OCI-LY1 (cell line): ENCODE data around the gene LGALS14.

Experiments used
- H2AFZ ChIP-seq: fragments of 200-600 bp; sonication (generic), shearing (Covaris generic); 2 replicates; pipeline ENCODE4 v1.6.0; 2014; ENCODE audit warnings: antibody characterized with exemption, mild to moderate bottlenecking, low read length
- H3F3A ChIP-seq: fragments of 200-600 bp; sonication (generic), shearing (Covaris generic); 2 replicates; pipeline ENCODE4 v1.6.0; 2014; ENCODE audit warnings: mild to moderate bottlenecking, antibody characterized with exemption, low read length, moderate library complexity; ENCODE audit not compliant: insufficient read depth
- H3K27ac ChIP-seq: fragments of 200-600 bp; sonication (generic); 2 replicates; pipeline ENCODE4 v1.5.1; 2014; ENCODE audit warnings: low read length, mixed run types, mild to moderate bottlenecking, low read depth; ENCODE audit not compliant: poor library complexity, severe bottlenecking
- H3K27me3 ChIP-seq: fragments of 200-600 bp; sonication (generic); 2 replicates; pipeline ENCODE4 v1.6.0; 2014; ENCODE audit warnings: antibody characterized with exemption, mild to moderate bottlenecking, low read length, moderate library complexity; ENCODE audit not compliant: insufficient read depth
- H3K36me3 ChIP-seq: fragments of 200-600 bp; sonication (generic); 2 replicates; pipeline ENCODE4 v1.6.1; 2014; ENCODE audit warnings: mild to moderate bottlenecking, antibody characterized with exemption, low read length, moderate library complexity, mixed read lengths; ENCODE audit not compliant: insufficient read depth
- H3K4me1 ChIP-seq: fragments of 200-600 bp; sonication (generic); 2 replicates; pipeline ENCODE4 v1.5.1; 2014; ENCODE audit warnings: mild to moderate bottlenecking, low read length, moderate library complexity; ENCODE audit not compliant: insufficient read depth, severe bottlenecking
- H3K4me2 ChIP-seq: fragments of 200-600 bp; sonication (generic), shearing (Covaris generic); 2 replicates; pipeline ENCODE4 v1.6.1; 2014; ENCODE audit warnings: low read length
- H3K4me3 ChIP-seq: fragments of 200-600 bp; sonication (generic); 2 replicates; pipeline ENCODE4 v1.5.1; 2014; ENCODE audit warnings: low read length, low read depth, mild to moderate bottlenecking, mixed read lengths; ENCODE audit not compliant: poor library complexity, severe bottlenecking
- H3K79me2 ChIP-seq: fragments of 200-600 bp; shearing (Covaris generic); 2 replicates; pipeline ENCODE4 v1.6.1; 2016; ENCODE audit warnings: mixed run types, low read length, mixed read lengths; ENCODE audit not compliant: insufficient read depth
- H3K9ac ChIP-seq: fragments of 200-600 bp; sonication (generic), shearing (Covaris generic); 2 replicates; pipeline ENCODE4 v1.6.1; 2014; ENCODE audit warnings: mild to moderate bottlenecking, low read length, mixed read lengths
- H3K9me2 ChIP-seq: fragments of 200-600 bp; sonication (generic), shearing (Covaris generic); 2 replicates; pipeline ENCODE4 v1.6.1; 2014; ENCODE audit warnings: low read depth, mild to moderate bottlenecking, low read length, mixed read lengths
- H3K9me3 ChIP-seq: fragments of 200-600 bp; shearing (Covaris generic); 2 replicates; pipeline ENCODE4 v1.6.1; 2014; ENCODE audit warnings: low read length, mixed read lengths
- H4K20me1 ChIP-seq: fragments of 200-600 bp; sonication (generic), shearing (Covaris generic); 2 replicates; pipeline ENCODE4 v1.6.0; 2016; ENCODE audit warnings: mild to moderate bottlenecking, low read length; ENCODE audit not compliant: insufficient read depth
- EZH2 ChIP-seq: fragments of 200-600 bp; sonication (generic), shearing (Covaris generic); IDR thresholded peaks from 2 replicates; pipeline ENCODE4 v1.8.0; 2017; ENCODE audit warnings: borderline replicate concordance, mixed run types, mild to moderate bottlenecking, antibody characterized with exemption, low read length, moderate library complexity, mixed read lengths
- TF ChIP-seq, protein P1 (sequence below): fragments of 200-600 bp; sonication (generic), shearing (Covaris generic); IDR thresholded peaks from 2 replicates; pipeline ENCODE4 v1.5.1; 2017; ENCODE audit warnings: mild to moderate bottlenecking, antibody characterized with exemption, low read length, moderate library complexity, mixed read lengths

Gene LGALS14

DNA sequence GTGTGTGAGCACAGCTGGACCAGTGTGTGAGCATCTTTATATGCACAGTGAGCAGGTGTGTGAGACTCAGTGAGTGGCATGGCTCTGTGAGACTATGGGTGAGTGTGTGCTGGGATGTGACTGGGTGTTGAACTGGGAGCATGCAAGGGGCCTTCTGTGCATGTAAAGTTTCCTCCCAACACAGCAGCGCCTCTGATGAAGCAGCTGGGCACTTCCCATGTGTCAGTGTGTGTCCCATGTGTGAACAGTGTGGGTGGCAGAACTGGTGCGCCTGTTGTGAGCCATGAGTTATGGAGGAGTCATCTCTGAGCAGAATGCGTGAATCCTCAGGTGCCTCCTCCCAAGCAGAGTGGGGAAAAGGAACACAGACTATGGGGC, 24.5 kb upstream of the LGALS14 start:
- no peaks in the 10 kb centered on the region for H3K79me2 ChIP-seq
- no peak overlapping the region for H3K4me3 ChIP-seq
- H3K4me2 ChIP-seq = no peak overlapping the region
- no peak overlapping the region for H2AFZ ChIP-seq
- no peaks in the 10 kb centered on the region for H3K27me3 ChIP-seq
- TF ChIP-seq, protein P1, sequence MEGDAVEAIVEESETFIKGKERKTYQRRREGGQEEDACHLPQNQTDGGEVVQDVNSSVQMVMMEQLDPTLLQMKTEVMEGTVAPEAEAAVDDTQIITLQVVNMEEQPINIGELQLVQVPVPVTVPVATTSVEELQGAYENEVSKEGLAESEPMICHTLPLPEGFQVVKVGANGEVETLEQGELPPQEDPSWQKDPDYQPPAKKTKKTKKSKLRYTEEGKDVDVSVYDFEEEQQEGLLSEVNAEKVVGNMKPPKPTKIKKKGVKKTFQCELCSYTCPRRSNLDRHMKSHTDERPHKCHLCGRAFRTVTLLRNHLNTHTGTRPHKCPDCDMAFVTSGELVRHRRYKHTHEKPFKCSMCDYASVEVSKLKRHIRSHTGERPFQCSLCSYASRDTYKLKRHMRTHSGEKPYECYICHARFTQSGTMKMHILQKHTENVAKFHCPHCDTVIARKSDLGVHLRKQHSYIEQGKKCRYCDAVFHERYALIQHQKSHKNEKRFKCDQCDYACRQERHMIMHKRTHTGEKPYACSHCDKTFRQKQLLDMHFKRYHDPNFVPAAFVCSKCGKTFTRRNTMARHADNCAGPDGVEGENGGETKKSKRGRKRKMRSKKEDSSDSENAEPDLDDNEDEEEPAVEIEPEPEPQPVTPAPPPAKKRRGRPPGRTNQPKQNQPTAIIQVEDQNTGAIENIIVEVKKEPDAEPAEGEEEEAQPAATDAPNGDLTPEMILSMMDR = no peak
- TF ChIP-seq EZH2 = no peak
- no peaks in the 10 kb centered on the region for H3K4me1 ChIP-seq
- no peaks in the 10 kb centered on the region for H3K9me2 ChIP-seq
- H3F3A ChIP-seq = no peaks in the 10 kb centered on the region
- no peak overlapping the region for H3K9ac ChIP-seq
- no peaks in the 10 kb centered on the region for H4K20me1 ChIP-seq
- no peak overlapping the region for H3K27ac ChIP-seq
- no peaks in the 10 kb centered on the region for H3K9me3 ChIP-seq
- H3K36me3 ChIP-seq = no peaks in the 10 kb centered on the region

- no peak for TF ChIP-seq EZH2
- TF ChIP-seq, protein P1 = no peak
- H3F3A ChIP-seq = no peaks in the 10 kb centered on the region
- no peaks in the 10 kb centered on the region for H3K79me2 ChIP-seq
- no peaks in the 10 kb centered on the region for H3K4me1 ChIP-seq
- no peak overlapping the region for H3K4me3 ChIP-seq
- H3K36me3 ChIP-seq = no peaks in the 10 kb centered on the region
- no peaks in the 10 kb centered on the region for H3K27me3 ChIP-seq
- no peaks in the 10 kb centered on the region for H3K9me3 ChIP-seq
- no peak overlapping the region for H3K9ac ChIP-seq
- H3K9me2 ChIP-seq = no peaks in the 10 kb centered on the region
- no peak overlapping the region for H3K27ac ChIP-seq
- no peaks in the 10 kb centered on the region for H4K20me1 ChIP-seq
- H2AFZ ChIP-seq = no peak overlapping the region
- no peak overlapping the region for H3K4me2 ChIP-seq
These were observed 23.7 kb upstream of the LGALS14 start for GRCh38 chr19:39680593-39680992.

DNA sequence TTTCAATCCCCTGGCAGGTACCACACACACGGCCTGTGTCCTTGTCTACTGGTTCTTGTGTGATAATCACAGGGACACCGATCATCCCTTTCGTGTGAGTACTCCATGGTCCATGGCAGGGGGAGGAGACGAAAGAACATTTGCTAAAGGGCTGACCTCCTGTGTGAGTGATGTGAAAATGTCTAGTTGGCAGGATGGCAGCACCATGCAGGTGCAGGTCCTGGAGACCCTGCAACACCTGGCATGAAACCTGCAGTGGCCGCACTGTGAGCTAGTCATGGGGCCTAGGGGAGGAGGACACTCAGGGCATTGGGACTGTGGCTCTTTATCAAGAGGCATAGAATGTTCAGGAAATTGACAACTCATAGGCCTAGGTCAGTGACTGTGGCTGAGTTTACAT, 22.9 kb upstream of the LGALS14 start:
- H4K20me1 ChIP-seq = no peaks in the 10 kb centered on the region

More for the DNA sequence above, 22.9 kb upstream of the LGALS14 start:
- Histone ChIP-seq H3K9me2 (no peaks in the 10 kb centered on the region), H3K9me3 (no peaks in the 10 kb centered on the region), H3K9ac (no peak overlapping the region), H3K36me3 (no peaks in the 10 kb centered on the region), H3K27ac (no peak overlapping the region), H3F3A (no peaks in the 10 kb centered on the region), H3K4me2 (no peak overlapping the region), H2AFZ (no peak overlapping the region), H3K79me2 (no peaks in the 10 kb centered on the region), H3K4me1 (no peaks in the 10 kb centered on the region), H3K4me3 (no peak overlapping the region), H3K27me3 (no peaks in the 10 kb centered on the region)
- TF ChIP-seq, protein P1 = no peak
- no peak for TF ChIP-seq EZH2
